SK-N-SH (cell line): ENCODE data around the gene C1QL1. TPM values are rescaled to one million over a fixed set of nuclear protein-coding genes. Genes with fewer than 3 reads are reported as not detected.
A peak's percentile ranks its signal among the peaks of the same experiment; 100 is the strongest.

Experiments used
- CTCF ChIA-PET: fragments of 300-600, 350-600 bp; formaldehyde crosslinking; extraction: SDS; loops from one replicate; lab custom pipeline; 2021; lab: Yijun Ruan, JAX
- POLR2A ChIA-PET: fragments of 350-600 bp; sonication (Branson Sonifier 250); formaldehyde crosslinking; extraction: SDS; loops from one replicate; lab custom pipeline; 2020; ENCODE audit warnings: antibody characterized with exemption, inconsistent platforms; lab: Yijun Ruan, JAX
- DNase-seq: peaks from one replicate; pipeline ENCODE4 v3.0.0; 2012
- H2AFZ ChIP-seq: fragments of 200-600 bp; sonication (generic); 2 replicates; pipeline ENCODE4 v1.8.1; 2016; ENCODE audit warnings: antibody characterized with exemption, mild to moderate bottlenecking, low read depth
- H3F3A ChIP-seq: fragments of 200-600 bp; sonication (generic); replicated peaks from 2 replicates; pipeline ENCODE3; 2016; ENCODE audit warnings: antibody characterized with exemption, mild to moderate bottlenecking; ENCODE audit not compliant: insufficient read depth
- H3K27ac ChIP-seq, 2 experiments: fragments of 200-500 bp in 1 of 2; fragments of 200-600 bp in 1 of 2; sonication (Bioruptor generic) in 1 of 2; sonication (generic), shearing (Covaris generic) in 1 of 2; 2 replicates each; pipeline versions ENCODE4 v1.5.1 to v1.6.1; 2014 to 2016; ENCODE audit warnings: low read depth in 2 of 2, inconsistent platforms in 1 of 2, low read length in 1 of 2, mild to moderate bottlenecking in 1 of 2, mixed read lengths in 1 of 2
- H3K27me3 ChIP-seq: fragments of 200-600 bp; sonication (generic), shearing (Covaris generic); 2 replicates; pipeline ENCODE4 v1.6.1; 2016; ENCODE audit warnings: mixed run types; ENCODE audit not compliant: insufficient read depth
- H3K36me3 ChIP-seq, 2 experiments: fragments of 200-500 bp in 1 of 2; fragments of 200-600 bp in 1 of 2; sonication (Bioruptor generic) in 1 of 2; sonication (generic) in 1 of 2; replicated peaks in 1 of 2; 2 replicates each; pipeline versions ENCODE3 to v1.5.1; 2014 to 2016; ENCODE audit warnings: low read length in 1 of 2, mild to moderate bottlenecking in 1 of 2; ENCODE audit not compliant: insufficient read depth in 2 of 2, control insufficient read depth in 1 of 2
- H3K4me1 ChIP-seq, 2 experiments: fragments of 200-500 bp in 1 of 2; fragments of 200-600 bp in 1 of 2; sonication (Bioruptor generic) in 1 of 2; sonication (generic), shearing (Covaris generic) in 1 of 2; 2 replicates each; pipeline versions ENCODE4 v1.5.1 to v1.6.1; 2014 to 2016; ENCODE audit warnings: low read depth in 1 of 2, low read length in 1 of 2, mixed run types in 1 of 2; ENCODE audit not compliant: insufficient read depth in 2 of 2, control insufficient read depth in 1 of 2
- H3K4me2 ChIP-seq: fragments of 200-600 bp; sonication (generic), shearing (Covaris generic); 2 replicates; pipeline ENCODE4 v1.6.1; 2017; ENCODE audit warnings: mixed run types
- H3K4me3 ChIP-seq, 2 experiments: fragments of 200-500 bp in 1 of 2; fragments of 200-600 bp in 1 of 2; sonication (Bioruptor generic) in 1 of 2; sonication (generic), shearing (Covaris generic) in 1 of 2; 2 replicates each; pipeline versions ENCODE4 v1.5.1 to v1.8.1; 2014 to 2016; ENCODE audit warnings: low read depth in 2 of 2, inconsistent platforms in 1 of 2, low read length in 1 of 2, mild to moderate bottlenecking in 1 of 2, mixed read lengths in 1 of 2, moderate library complexity in 1 of 2
- H3K79me2 ChIP-seq: fragments of 200-600 bp; sonication (generic); 2 replicates; pipeline ENCODE4 v1.8.1; 2017; ENCODE audit warnings: mild to moderate bottlenecking; ENCODE audit not compliant: insufficient read depth
- H3K9ac ChIP-seq: fragments of 200-600 bp; sonication (generic); 2 replicates; pipeline ENCODE4 v1.6.1; 2017; ENCODE audit warnings: mixed run types
- H3K9me2 ChIP-seq: fragments of 200-600 bp; sonication (generic); 2 replicates; pipeline ENCODE4 v1.6.1; 2017; ENCODE audit warnings: mixed run types
- H3K9me3 ChIP-seq: fragments of 200-600 bp; sonication (generic); 2 replicates; pipeline ENCODE4 v1.6.1; 2017; ENCODE audit warnings: mixed run types, mild to moderate bottlenecking, moderate library complexity
- H4K20me1 ChIP-seq: fragments of 200-600 bp; sonication (generic); 2 replicates; pipeline ENCODE4 v1.6.1; 2017; ENCODE audit warnings: mild to moderate bottlenecking, mixed run types; ENCODE audit not compliant: insufficient read depth
- ELF1 ChIP-seq: IDR thresholded peaks from 2 replicates; pipeline ENCODE4 v1.4.0; 2012
- FOSL2 ChIP-seq: IDR thresholded peaks from 2 replicates; pipeline ENCODE4 v1.4.0; 2012; ENCODE audit warnings: low read depth, mild to moderate bottlenecking, moderate library complexity, borderline replicate concordance
- FOXJ3 ChIP-seq: sonication (generic); formaldehyde crosslinking; IDR thresholded peaks from 2 replicates; pipeline ENCODE4 v1.5.1; 2020; ENCODE audit warnings: mild to moderate bottlenecking, missing genetic modification reagents
- GABPA ChIP-seq: IDR thresholded peaks from 2 replicates; pipeline ENCODE4 v1.4.0; 2012; ENCODE audit warnings: low read depth, mild to moderate bottlenecking
- NFIC ChIP-seq: IDR thresholded peaks from 2 replicates; pipeline ENCODE4 v1.4.0; 2012; ENCODE audit warnings: borderline replicate concordance
- NRF1 ChIP-seq: IDR thresholded peaks from 2 replicates; pipeline ENCODE4 v1.6.1; 2012; ENCODE audit warnings: low read depth, mild to moderate bottlenecking, low read length
- RAD21 ChIP-seq: IDR thresholded peaks from 2 replicates; pipeline ENCODE4 v1.6.1; 2012; ENCODE audit warnings: mild to moderate bottlenecking, low read length
- TCF12 ChIP-seq: IDR thresholded peaks from 2 replicates; pipeline ENCODE4 v1.4.0; 2012
- YY1 ChIP-seq: IDR thresholded peaks from 2 replicates; pipeline ENCODE4 v1.4.0; 2012; ENCODE audit warnings: low read depth, mild to moderate bottlenecking
- WGBS: methylation state at CpG from one replicate; pipeline ENCODE4 v1.1.6; 2017; ENCODE audit warnings: low lambda C conversion rate; 5-methylcytosine and 5-hydroxymethylcytosine counted together
- polyA plus RNA-seq, 3 experiments: library from polyadenylated mRNA; depleted of rRNA; stranded (reverse); fragments of >200 nt; gene quantifications; 2 replicates each; pipeline ENCODE4 v1.2.3, GENCODE V29; 2012
- TF ChIP-seq, protein P1 (sequence below): fragments of 150-350 bp; IDR thresholded peaks from 2 replicates; pipeline ENCODE4 v1.6.1; 2017; ENCODE audit warnings: antibody characterized with exemption, low read length, low read depth, borderline replicate concordance
- TF ChIP-seq, protein P2 (sequence below): fragments of 200-600 bp; sonication (generic); IDR thresholded peaks from 2 replicates; pipeline ENCODE4 v1.6.1; 2017; ENCODE audit warnings: antibody characterized with exemption, mild to moderate bottlenecking, moderate library complexity

Gene C1QL1
- polyA plus RNA-seq, 1 of the 3 experiments (the other 2 are of a cell fraction), result 11.9 TPM

DNA sequence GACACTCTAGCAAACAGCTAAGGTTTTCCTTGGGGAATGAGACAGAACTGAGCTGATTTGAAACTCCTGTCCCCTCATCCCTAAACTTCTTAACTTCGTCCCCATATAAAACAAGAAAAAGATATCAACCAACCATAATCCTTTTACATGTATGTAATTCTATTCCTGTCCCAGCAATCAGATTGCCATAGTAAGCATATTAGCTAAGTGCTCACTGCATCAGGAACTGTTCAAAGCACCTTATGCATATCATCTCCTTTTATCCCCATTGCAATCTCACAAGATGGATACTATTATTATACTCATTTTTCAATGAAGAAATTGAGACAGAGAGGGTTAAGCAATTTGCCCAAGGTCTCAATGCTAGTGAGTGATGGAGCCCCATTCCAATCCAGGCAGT lies 27.3 kb downstream of the C1QL1 start:
- peaks cover 13 to 39% of the 10 kb centered on the region in 2 experiments for H3K36me3 ChIP-seq
- POLR2A ChIA-PET, result no interaction called here
- H2AFZ ChIP-seq, result no peak overlapping the region
- no peaks in the 10 kb centered on the region for H3K9me3 ChIP-seq
- no peaks in the 10 kb centered on the region for H3K27me3 ChIP-seq
- no peak for DNase-seq
- 82% methylated on average over 1 of the region's 1 CpG for WGBS
- no peak overlapping the region for H3K9ac ChIP-seq
- peaks cover 0 to 15% of the 10 kb centered on the region in 2 experiments; a peak in 1 of 4 replicates for H3K4me1 ChIP-seq
- H3K4me2 ChIP-seq, result no peak overlapping the region
- peaks cover 35% of the 10 kb centered on the region for H3F3A ChIP-seq
- no peak overlapping the region for H3K4me3 ChIP-seq
- peaks cover 98% of the 10 kb centered on the region for H3K79me2 ChIP-seq
- no peaks in the 10 kb centered on the region; the same call in 1 of the 2 replicates for H4K20me1 ChIP-seq
- CTCF ChIA-PET, result interaction anchor here (1.2 to 3.1 kb wide), 8 partner anchors 9 to 195 kb away, joined by 3 to 15 read pairs (median 5); partner anchors contain the start of genes ACBD4 and PLCD3
- peak overlapping the region in 1 of 2 experiments; percentile 40; a peak in 2 of 4 replicates for H3K27ac ChIP-seq
- no peak for TF ChIP-seq FOXJ3 (CRISPR knock-in tag)
- TF ChIP-seq ELF1, result no peak
- no peaks in the 10 kb centered on the region for H3K9me2 ChIP-seq

DNA sequence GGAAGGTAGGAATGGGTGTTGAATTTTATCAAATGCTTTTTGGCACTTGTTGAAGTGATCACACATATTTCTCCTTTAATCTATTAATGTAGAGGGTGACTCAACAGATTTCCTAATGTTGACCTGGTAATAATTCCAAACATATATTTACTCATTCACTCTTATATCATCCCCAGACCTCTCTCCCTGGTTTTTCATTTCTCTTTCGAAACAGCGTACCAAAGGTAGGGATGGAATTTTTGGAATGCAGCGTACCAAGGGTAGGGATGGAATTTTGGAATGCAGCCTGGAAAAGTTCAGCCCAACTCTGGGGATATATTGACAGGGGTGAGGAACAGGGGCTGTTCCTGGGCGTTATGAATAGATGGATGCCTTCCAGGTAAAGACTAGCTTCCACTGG lies 27.8 kb downstream of the C1QL1 start:
- no peak overlapping the region for H2AFZ ChIP-seq
- H3K9me2 ChIP-seq, result no peaks in the 10 kb centered on the region
- POLR2A ChIA-PET, result no interaction called here
- CTCF ChIA-PET, result interaction anchor here (1.2 to 3.1 kb wide), 8 partner anchors 8 to 195 kb away, joined by 3 to 15 read pairs (median 5); partner anchors contain the start of genes ACBD4 and PLCD3
- peaks cover 31% of the 10 kb centered on the region for H3F3A ChIP-seq
- DNase-seq, result peak; percentile 11
- no peak overlapping the region for H3K4me2 ChIP-seq
- H3K36me3 ChIP-seq, result peaks cover 16 to 35% of the 10 kb centered on the region in 2 experiments
- no peaks in the 10 kb centered on the region for H3K9me3 ChIP-seq
- no peak overlapping the region for H3K4me3 ChIP-seq
- no peaks in the 10 kb centered on the region; the same call in 1 of the 2 replicates for H4K20me1 ChIP-seq
- 66% methylated on average over 4 of the region's 4 CpGs for WGBS
- H3K4me1 ChIP-seq, result peaks cover 0 to 15% of the 10 kb centered on the region in 2 experiments; a peak in 1 of 4 replicates
- H3K27ac ChIP-seq, result peak overlapping the region in 1 of 2 experiments; percentile 35; a peak in 1 of 4 replicates
- H3K79me2 ChIP-seq, result peaks cover 97% of the 10 kb centered on the region
- H3K27me3 ChIP-seq, result no peaks in the 10 kb centered on the region
- no peak overlapping the region for H3K9ac ChIP-seq
- TF ChIP-seq NRF1, result no peak
- TF ChIP-seq, protein P1, sequence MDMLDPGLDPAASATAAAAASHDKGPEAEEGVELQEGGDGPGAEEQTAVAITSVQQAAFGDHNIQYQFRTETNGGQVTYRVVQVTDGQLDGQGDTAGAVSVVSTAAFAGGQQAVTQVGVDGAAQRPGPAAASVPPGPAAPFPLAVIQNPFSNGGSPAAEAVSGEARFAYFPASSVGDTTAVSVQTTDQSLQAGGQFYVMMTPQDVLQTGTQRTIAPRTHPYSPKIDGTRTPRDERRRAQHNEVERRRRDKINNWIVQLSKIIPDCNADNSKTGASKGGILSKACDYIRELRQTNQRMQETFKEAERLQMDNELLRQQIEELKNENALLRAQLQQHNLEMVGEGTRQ, result no peak
- TF ChIP-seq, protein P2, sequence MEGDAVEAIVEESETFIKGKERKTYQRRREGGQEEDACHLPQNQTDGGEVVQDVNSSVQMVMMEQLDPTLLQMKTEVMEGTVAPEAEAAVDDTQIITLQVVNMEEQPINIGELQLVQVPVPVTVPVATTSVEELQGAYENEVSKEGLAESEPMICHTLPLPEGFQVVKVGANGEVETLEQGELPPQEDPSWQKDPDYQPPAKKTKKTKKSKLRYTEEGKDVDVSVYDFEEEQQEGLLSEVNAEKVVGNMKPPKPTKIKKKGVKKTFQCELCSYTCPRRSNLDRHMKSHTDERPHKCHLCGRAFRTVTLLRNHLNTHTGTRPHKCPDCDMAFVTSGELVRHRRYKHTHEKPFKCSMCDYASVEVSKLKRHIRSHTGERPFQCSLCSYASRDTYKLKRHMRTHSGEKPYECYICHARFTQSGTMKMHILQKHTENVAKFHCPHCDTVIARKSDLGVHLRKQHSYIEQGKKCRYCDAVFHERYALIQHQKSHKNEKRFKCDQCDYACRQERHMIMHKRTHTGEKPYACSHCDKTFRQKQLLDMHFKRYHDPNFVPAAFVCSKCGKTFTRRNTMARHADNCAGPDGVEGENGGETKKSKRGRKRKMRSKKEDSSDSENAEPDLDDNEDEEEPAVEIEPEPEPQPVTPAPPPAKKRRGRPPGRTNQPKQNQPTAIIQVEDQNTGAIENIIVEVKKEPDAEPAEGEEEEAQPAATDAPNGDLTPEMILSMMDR, result no peak
- TF ChIP-seq FOSL2, result no peak
- TF ChIP-seq TCF12, result peak; percentile 32; the same call in 1 of the 2 replicates
- TF ChIP-seq RAD21, result no peak
- TF ChIP-seq NFIC, result 0 out of 2 replicates have a peak, but pooled peaks have one; percentile 8
- TF ChIP-seq YY1, result no peak
- TF ChIP-seq GABPA, result no peak
